HT1080 (cell line): ENCODE results near the gene FBXO44. TPM values are rescaled to one million over a fixed set of nuclear protein-coding genes. Genes with fewer than 3 reads are reported as not detected.

Experiments
- DNase-seq: peaks from one replicate; pipeline ENCODE4 v3.0.0-alpha.2; 2015; ENCODE audit warnings: low read depth
- total RNA-seq: library from RNA; depleted of rRNA; stranded (reverse); fragments of >200 nt; shearing (Covaris generic); gene quantifications from 2 replicates; pipeline ENCODE4 v1.2.3, GENCODE V29; 2014; rRNA removed

The FBXO44 gene
- total RNA-seq, 1 experiment from 2014 or later = 2.2 TPM

- DNase-seq = no peak
These were observed 50.9 kb downstream of the FBXO44 start for GRCh38 chr1:11705596-11705995.

- no peak for DNase-seq
These were observed 51.6 kb downstream of the FBXO44 start for GRCh38 chr1:11706292-11706691.

GRCh38 chr1:11707621-11708276 is 53.1 kb downstream of the FBXO44 start:
- DNase-seq = no peak

GRCh38 chr1:11708554-11709350 is 54.1 kb downstream of the FBXO44 start:
- DNase-seq = peak; percentile 59

GRCh38 chr1:11711490-11711889 is 56.8 kb downstream of the FBXO44 start:
- no peak for DNase-seq

- DNase-seq = no peak
These were observed 57.6 kb downstream of the FBXO44 start for GRCh38 chr1:11712285-11712684.

Other genes with a start within 250 kb of the FBXO44 start
- 0.02 and 0.30 TPM in 2 replicates for gene DISP3, start 175.7 kb upstream of the FBXO44 start, total RNA-seq
- gene FBXO2, start 448 bp upstream of the FBXO44 start, total RNA-seq = 0.13 TPM in 1 of 2 replicates, not detected in the other
- 8.5 and 9.4 TPM in 2 replicates for gene FBXO6, start 9.3 kb downstream of the FBXO44 start, total RNA-seq
- gene MAD2L2, start 26.3 kb downstream of the FBXO44 start, total RNA-seq = 70.5 and 72.2 TPM in 2 replicates
- gene DRAXIN, start 36.8 kb downstream of the FBXO44 start, total RNA-seq = 0.32 and 0.57 TPM in 2 replicates
- 69.3 and 73.9 TPM in 2 replicates for gene AGTRAP, start 81.3 kb downstream of the FBXO44 start, total RNA-seq
- not detected in 2 replicates for gene C1orf167, start 107.3 kb downstream of the FBXO44 start, total RNA-seq
- 2.9 and 5.8 TPM in 2 replicates for gene MTHFR, start 151.1 kb downstream of the FBXO44 start, total RNA-seq
- 6.4 and 10.0 TPM in 2 replicates for gene CLCN6, start 151.3 kb downstream of the FBXO44 start, total RNA-seq
- gene NPPA, start 192.9 kb downstream of the FBXO44 start, total RNA-seq = not detected in 2 replicates
- gene NPPB, start 204.1 kb downstream of the FBXO44 start, total RNA-seq = not detected in 2 replicates